ENCODE data around the gene ARID3C. TPM values are rescaled to one million over a fixed set of nuclear protein-coding genes. Genes with fewer than 3 reads are reported as not detected.

Gene ARID3C
- total RNA-seq, 1 donor: 0.09 TPM

- TF ChIP-seq, protein P1, sequence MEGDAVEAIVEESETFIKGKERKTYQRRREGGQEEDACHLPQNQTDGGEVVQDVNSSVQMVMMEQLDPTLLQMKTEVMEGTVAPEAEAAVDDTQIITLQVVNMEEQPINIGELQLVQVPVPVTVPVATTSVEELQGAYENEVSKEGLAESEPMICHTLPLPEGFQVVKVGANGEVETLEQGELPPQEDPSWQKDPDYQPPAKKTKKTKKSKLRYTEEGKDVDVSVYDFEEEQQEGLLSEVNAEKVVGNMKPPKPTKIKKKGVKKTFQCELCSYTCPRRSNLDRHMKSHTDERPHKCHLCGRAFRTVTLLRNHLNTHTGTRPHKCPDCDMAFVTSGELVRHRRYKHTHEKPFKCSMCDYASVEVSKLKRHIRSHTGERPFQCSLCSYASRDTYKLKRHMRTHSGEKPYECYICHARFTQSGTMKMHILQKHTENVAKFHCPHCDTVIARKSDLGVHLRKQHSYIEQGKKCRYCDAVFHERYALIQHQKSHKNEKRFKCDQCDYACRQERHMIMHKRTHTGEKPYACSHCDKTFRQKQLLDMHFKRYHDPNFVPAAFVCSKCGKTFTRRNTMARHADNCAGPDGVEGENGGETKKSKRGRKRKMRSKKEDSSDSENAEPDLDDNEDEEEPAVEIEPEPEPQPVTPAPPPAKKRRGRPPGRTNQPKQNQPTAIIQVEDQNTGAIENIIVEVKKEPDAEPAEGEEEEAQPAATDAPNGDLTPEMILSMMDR (IDR thresholded peaks at IDR 0.05; ENCODE audit: insufficient read depth, low read length): no peak
- no peak for DNase-seq (ENCODE audit: low read depth)
Measured at GRCh38 chr9:34594177-34594576, 34.7 kb downstream of the ARID3C start.

GRCh38 chr9:34592895-34593601, 35.8 kb downstream of the ARID3C start:
- TF ChIP-seq, protein P1 (IDR thresholded peaks at IDR 0.05; ENCODE audit: insufficient read depth, low read length): no peak
- peak; percentile 18 for DNase-seq (ENCODE audit: low read depth)
- no peak overlapping the region for H3K4me3 ChIP-seq (ENCODE audit: low read depth, low read length)

More at GRCh38 chr9:34594177-34594576, 34.7 kb downstream of the ARID3C start:
- no peak overlapping the region for H3K4me3 ChIP-seq (ENCODE audit: low read depth, low read length)

- TF ChIP-seq, protein P1 (IDR thresholded peaks at IDR 0.05; ENCODE audit: insufficient read depth, low read length): no peak
- no peak for DNase-seq (ENCODE audit: low read depth)
- no peak overlapping the region for H3K4me3 ChIP-seq (ENCODE audit: low read depth, low read length)
Measured at GRCh38 chr9:34591917-34592866, 36.7 kb downstream of the ARID3C start.

DNA sequence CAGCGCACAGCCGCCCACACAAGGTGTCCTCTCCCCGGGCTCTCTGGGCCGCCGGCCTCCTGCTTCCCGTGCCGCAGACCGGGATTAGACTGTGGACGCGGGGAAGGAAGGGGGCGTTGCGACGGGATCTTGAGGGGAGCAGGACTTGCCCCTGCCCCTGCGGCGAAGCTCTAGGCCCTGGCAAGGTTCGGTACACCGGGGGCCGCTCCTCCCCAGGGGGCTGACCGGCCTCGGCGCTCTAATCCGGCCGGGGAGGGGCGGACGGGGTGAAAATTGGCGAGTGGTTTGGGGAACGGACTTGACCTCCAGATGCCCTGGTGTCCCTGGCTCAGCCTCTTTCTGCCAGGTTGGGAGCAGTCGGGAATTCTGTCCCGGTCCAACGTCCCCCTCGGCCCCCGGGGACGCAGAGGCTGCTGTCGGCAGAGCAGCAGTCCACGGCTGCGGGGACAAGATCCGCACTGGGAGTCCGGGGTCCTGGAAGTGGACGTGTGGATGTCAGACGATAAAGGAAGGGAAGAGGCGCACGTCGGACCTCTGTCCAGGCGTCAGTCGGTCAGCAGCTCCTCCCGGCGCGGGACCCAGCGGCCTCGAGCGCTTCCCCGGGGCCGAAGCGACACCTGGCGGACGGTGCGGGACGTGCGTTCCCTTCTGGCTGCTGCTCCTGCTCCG, 37.5 kb downstream of the ARID3C start:
- H3K4me3 ChIP-seq (ENCODE audit: low read depth, low read length): no peak overlapping the region
- peak; percentile 68 for DNase-seq (ENCODE audit: low read depth)
- TF ChIP-seq, protein P1 (IDR thresholded peaks at IDR 0.05; ENCODE audit: insufficient read depth, low read length): peak; percentile 85

DNA sequence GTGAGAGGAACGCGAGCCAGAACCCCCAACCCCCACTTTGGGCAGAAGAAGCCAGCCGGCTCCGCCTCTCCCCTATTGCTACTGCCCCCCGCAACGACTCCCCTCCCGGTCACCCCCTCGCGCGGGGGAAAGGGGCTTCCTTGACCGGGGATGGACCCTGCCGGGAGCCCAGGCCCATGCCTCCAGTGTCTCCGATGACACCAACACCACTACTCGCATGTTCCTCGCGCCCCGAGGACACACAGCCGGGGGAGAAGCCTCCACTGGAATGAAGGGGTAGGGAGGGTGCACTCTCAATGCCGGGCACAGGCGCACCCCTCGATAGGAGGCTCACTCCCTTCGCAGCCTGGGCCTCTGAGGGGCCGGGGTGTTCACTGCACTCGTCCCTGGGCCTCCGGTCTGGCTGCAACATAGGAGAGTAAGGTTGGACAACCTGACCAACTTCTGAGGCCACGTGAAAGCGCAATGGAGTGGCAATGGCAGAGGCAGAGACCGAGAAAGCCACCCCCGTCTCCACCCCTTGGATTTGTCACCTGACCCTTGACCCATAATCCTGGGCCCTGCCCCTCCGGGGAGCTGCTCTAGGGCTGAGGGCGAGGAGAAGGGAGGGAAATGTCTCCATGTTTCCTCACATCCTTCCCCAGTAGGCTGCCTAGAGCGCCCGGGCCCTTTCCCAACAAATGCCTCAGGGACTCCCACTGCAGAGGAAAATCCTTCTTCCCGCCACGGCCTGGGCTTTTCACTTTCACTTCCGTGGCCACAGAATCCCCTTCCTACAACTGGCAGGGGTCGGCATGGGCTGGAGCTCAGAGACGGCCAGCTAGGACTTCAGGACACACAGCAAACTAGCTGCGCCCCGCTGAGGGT, 38.3 kb downstream of the ARID3C start:
- H3K4me3 ChIP-seq (ENCODE audit: low read depth, low read length): no peak overlapping the region
- TF ChIP-seq, protein P1 (IDR thresholded peaks at IDR 0.05; ENCODE audit: insufficient read depth, low read length): no peak
- DNase-seq (ENCODE audit: low read depth): no peak
